ENCODE data around the gene TAF10. TPM values are rescaled to one million over a fixed set of nuclear protein-coding genes. Genes with fewer than 3 reads are reported as not detected.

The TAF10 gene
- total RNA-seq, 3 donors from 2014 or later (not counting 1 experiment from before 2014, with no cell fraction given): 154 to 191 (median 158) TPM

GRCh38 chr11:6616596-6617250 is 4.7 kb upstream of the TAF10 start:
- peak overlapping the region; percentile 51 for H3K4me3 Mint-ChIP-seq
- intact Hi-C loops (cut with micrococcal nuclease): loop anchor here (5.0 to 10.0 kb wide), 2 partner anchors 51 to 222 kb away; partner anchors contain the start of gene SMPD1
- no peak for TF ChIP-seq CTCF (IDR thresholded peaks at IDR 0.05)
- H3K27me3 ChIP-seq (ENCODE audit: control insufficient read depth, insufficient read depth, low read length): no peaks in the 10 kb centered on the region
- no peaks in the 10 kb centered on the region for H3K27me3 Mint-ChIP-seq (ENCODE audit: low read depth in 2 of 2)
- peaks cover 0 to 8% of the 10 kb centered on the region in 2 donors for H3K4me1 Mint-ChIP-seq
- H3K9me3 ChIP-seq (ENCODE audit: control insufficient read depth, insufficient read depth, low read length): no peaks in the 10 kb centered on the region
- H3K27ac Mint-ChIP-seq: no peak overlapping the region
- DNase-seq (no peak), ATAC-seq (no peak)
- no peaks in the 10 kb centered on the region for H3K36me3 Mint-ChIP-seq
- H3K4me1 ChIP-seq (ENCODE audit: control insufficient read depth, insufficient read depth, low read length): peaks cover 36% of the 10 kb centered on the region
- H3K27ac ChIP-seq (ENCODE audit: low read length): no peak overlapping the region
- H3K36me3 ChIP-seq (ENCODE audit: control insufficient read depth, insufficient read depth, low read length): peaks cover 24% of the 10 kb centered on the region
- WGBS (ENCODE audit: insufficient coverage): 97% methylated on average over 13 of the region's 14 CpGs
- no peaks in the 10 kb centered on the region for H3K9me3 Mint-ChIP-seq
- no peak overlapping the region for H3K4me3 ChIP-seq (ENCODE audit: low read length)

GRCh38 chr11:6615882-6616585 is 4.0 kb upstream of the TAF10 start:
- intact Hi-C loops (cut with micrococcal nuclease): loop anchor here (5.0 to 10.0 kb wide), 2 partner anchors 51 to 221 kb away; partner anchors contain the start of gene SMPD1
- ATAC-seq (no peak), DNase-seq (no peak)
- no peaks in the 10 kb centered on the region for H3K9me3 Mint-ChIP-seq
- no peak for TF ChIP-seq CTCF (IDR thresholded peaks at IDR 0.05)
- WGBS (ENCODE audit: insufficient coverage): 97% methylated on average over 9 of the region's 9 CpGs
- H3K4me1 Mint-ChIP-seq: peaks cover 6 to 13% of the 10 kb centered on the region in 2 donors
- H3K27me3 Mint-ChIP-seq (ENCODE audit: low read depth in 2 of 2): no peaks in the 10 kb centered on the region
- no peaks in the 10 kb centered on the region for H3K36me3 Mint-ChIP-seq
- H3K27ac Mint-ChIP-seq: peak overlapping the region in 1 of 2 donors; percentile 26
- H3K27ac ChIP-seq (ENCODE audit: low read length): no peak overlapping the region
- peak overlapping the region; percentile 21 for H3K4me3 Mint-ChIP-seq
- H3K4me1 ChIP-seq (ENCODE audit: control insufficient read depth, insufficient read depth, low read length): peaks cover 43% of the 10 kb centered on the region
- H3K27me3 ChIP-seq (ENCODE audit: control insufficient read depth, insufficient read depth, low read length): no peaks in the 10 kb centered on the region
- no peak overlapping the region for H3K4me3 ChIP-seq (ENCODE audit: low read length)
- H3K36me3 ChIP-seq (ENCODE audit: control insufficient read depth, insufficient read depth, low read length): peaks cover 26% of the 10 kb centered on the region
- H3K9me3 ChIP-seq (ENCODE audit: control insufficient read depth, insufficient read depth, low read length): no peaks in the 10 kb centered on the region

GRCh38 chr11:6615046-6615445 is 3.0 kb upstream of the TAF10 start:
- H3K36me3 Mint-ChIP-seq: no peaks in the 10 kb centered on the region
- no peak overlapping the region for H3K27ac ChIP-seq (ENCODE audit: low read length)
- no peak for ATAC-seq
- peaks cover 36% of the 10 kb centered on the region for H3K36me3 ChIP-seq (ENCODE audit: control insufficient read depth, insufficient read depth, low read length)
- no peaks in the 10 kb centered on the region for H3K9me3 ChIP-seq (ENCODE audit: control insufficient read depth, insufficient read depth, low read length)
- intact Hi-C loops (cut with micrococcal nuclease): loop anchor here (5.0 to 10.0 kb wide), 2 partner anchors 52 to 220 kb away; partner anchors contain the start of gene SMPD1
- no peak overlapping the region for H3K27ac Mint-ChIP-seq
- no peaks in the 10 kb centered on the region for H3K27me3 Mint-ChIP-seq (ENCODE audit: low read depth in 2 of 2)
- H3K4me1 Mint-ChIP-seq: peaks cover 14 to 22% of the 10 kb centered on the region in 2 donors
- DNase-seq: no peak
- H3K4me3 Mint-ChIP-seq: no peak overlapping the region
- WGBS (ENCODE audit: insufficient coverage): 100% methylated on average over 4 of the region's 5 CpGs
- no peaks in the 10 kb centered on the region for H3K9me3 Mint-ChIP-seq
- no peak for TF ChIP-seq CTCF (IDR thresholded peaks at IDR 0.05)
- no peaks in the 10 kb centered on the region for H3K27me3 ChIP-seq (ENCODE audit: control insufficient read depth, insufficient read depth, low read length)
- peaks cover 50% of the 10 kb centered on the region for H3K4me1 ChIP-seq (ENCODE audit: control insufficient read depth, insufficient read depth, low read length)
- H3K4me3 ChIP-seq (ENCODE audit: low read length): no peak overlapping the region
